HG02610 (cell line): ENCODE data around the gene MPV17.
"Not testable (repeated sequence)": the region's sequence is repeated elsewhere in the genome, so short reads cannot be mapped to it uniquely, and the experiment has no call there.

Experiments used
- ATAC-seq: cut with Tn5 transposase; IDR thresholded peaks from one replicate; pipeline ENCODE4 v1.9.1; 2021; ENCODE audit warnings: mild to moderate bottlenecking, moderate library complexity; ENCODE audit not compliant: unreplicated experiment

MPV17 gene

GRCh38 chr2:27300606-27301005 lies 22.3 kb downstream of the MPV17 start:
- not testable (repeated sequence) for ATAC-seq

- ATAC-seq = no peak
Observed at GRCh38 chr2:27298391-27299080, 24.4 kb downstream of the MPV17 start.

GRCh38 chr2:27297195-27297594 lies 25.7 kb downstream of the MPV17 start:
- ATAC-seq = no peak

GRCh38 chr2:27296481-27296880 lies 26.4 kb downstream of the MPV17 start:
- ATAC-seq = no peak

GRCh38 chr2:27294928-27295327 lies 28.0 kb downstream of the MPV17 start:
- ATAC-seq = no peak

- ATAC-seq = no peak
Observed at GRCh38 chr2:27291865-27292264, 31.0 kb downstream of the MPV17 start.

GRCh38 chr2:27290549-27290948 lies 32.3 kb downstream of the MPV17 start:
- ATAC-seq = no peak

- no peak for ATAC-seq
Observed at GRCh38 chr2:27288610-27289009, 34.3 kb downstream of the MPV17 start.

- no peak for ATAC-seq
Observed at GRCh38 chr2:27285481-27285880, 37.4 kb downstream of the MPV17 start.

GRCh38 chr2:27284996-27285395 lies 37.9 kb downstream of the MPV17 start:
- no peak for ATAC-seq

GRCh38 chr2:27282892-27283291 lies 40.0 kb downstream of the MPV17 start:
- ATAC-seq = no peak

GRCh38 chr2:27281855-27282559 lies 40.9 kb downstream of the MPV17 start, which contains the start of gene TRIM54:
Gene TRIM54, plus strand, starts transcription at chr2:27282429. Its CDS starts 303 bp downstream, at chr2:27282732.
- no peak for ATAC-seq

- ATAC-seq = no peak
Observed at GRCh38 chr2:27281442-27281841, 41.5 kb downstream of the MPV17 start.

GRCh38 chr2:27280826-27281225 lies 42.1 kb downstream of the MPV17 start:
- no peak for ATAC-seq

GRCh38 chr2:27278010-27278409 lies 44.9 kb downstream of the MPV17 start:
- ATAC-seq = no peak

GRCh38 chr2:27275211-27276150 lies 47.4 kb downstream of the MPV17 start, which contains the start of gene DNAJC5G:
Gene DNAJC5G, plus strand, starts transcription at chr2:27275433. Its CDS starts 1,296 bp downstream, at chr2:27276729.
- no peak for ATAC-seq

GRCh38 chr2:27272537-27273522 lies 50.1 kb downstream of the MPV17 start:
- not testable (repeated sequence) for ATAC-seq

GRCh38 chr2:27271631-27272340 lies 51.1 kb downstream of the MPV17 start:
- ATAC-seq = no peak

- no peak for ATAC-seq
Observed at GRCh38 chr2:27270670-27271069, 52.2 kb downstream of the MPV17 start.
